Liver (tissue), 9 donors: ENCODE data around the gene ACAD9. TPM values are rescaled to one million over a fixed set of nuclear protein-coding genes. Genes with fewer than 3 reads are reported as not detected.

Source experiments
- DNase-seq: peaks from one replicate; pipeline ENCODE4 v3.0.0-alpha.2; 2017; ENCODE audit warnings: low spot score
- H3K27ac ChIP-seq, 2 donors: one replicate each; pipeline ENCODE4 v1.7.0; 2013; ENCODE audit warnings: inconsistent platforms in 2 of 2, low read length in 2 of 2, control low read depth in 1 of 2, low read depth in 1 of 2, mild to moderate bottlenecking in 1 of 2
- H3K27me3 ChIP-seq, 4 donors: one replicate each; pipeline versions ENCODE4 v1.6.1 to v1.7.0; 2013; ENCODE audit warnings: low read length in 3 of 4, inconsistent platforms in 1 of 4, mild to moderate bottlenecking in 1 of 4, moderate library complexity in 1 of 4; ENCODE audit not compliant: control insufficient read depth in 4 of 4, insufficient read depth in 4 of 4
- H3K36me3 ChIP-seq, 4 donors: one replicate each; pipeline versions ENCODE4 v1.6.1 to v1.7.0; 2013; ENCODE audit warnings: low read length in 3 of 4, mild to moderate bottlenecking in 3 of 4, low read depth in 1 of 4, moderate library complexity in 1 of 4; ENCODE audit not compliant: control insufficient read depth in 4 of 4, insufficient read depth in 3 of 4
- H3K4me1 ChIP-seq, 4 donors: one replicate each; pipeline versions ENCODE4 v1.6.1 to v1.7.0; 2013; ENCODE audit warnings: low read length in 3 of 4, mild to moderate bottlenecking in 3 of 4, moderate library complexity in 1 of 4; ENCODE audit not compliant: control insufficient read depth in 4 of 4, insufficient read depth in 4 of 4
- H3K4me3 ChIP-seq, 3 donors: one replicate each; pipeline versions ENCODE4 v1.6.1 to v1.7.0; 2013; ENCODE audit warnings: low read length in 3 of 3, control low read depth in 1 of 3, low read depth in 1 of 3, mild to moderate bottlenecking in 1 of 3
- H3K9ac ChIP-seq, 2 donors: one replicate each; pipeline ENCODE4 v1.7.0; 2013; ENCODE audit warnings: low read length in 2 of 2, mild to moderate bottlenecking in 2 of 2, moderate library complexity in 2 of 2, control low read depth in 1 of 2, low read depth in 1 of 2
- H3K9me3 ChIP-seq, 4 donors: one replicate each; pipeline versions ENCODE4 v1.6.1 to v1.7.0; 2013; ENCODE audit warnings: low read length in 3 of 4; ENCODE audit not compliant: control insufficient read depth in 4 of 4
- ATF3 ChIP-seq: IDR thresholded peaks from 2 replicates; pipeline ENCODE4 v1.6.1; 2016; ENCODE audit warnings: antibody characterized with exemption
- CTCF ChIP-seq: fragments of 150-350 bp; IDR thresholded peaks from 2 replicates; pipeline ENCODE4 v1.5.1; 2017; ENCODE audit warnings: improper control_type of control experiment, low read depth, low read length; ENCODE audit not compliant: missing input control
- EGR1 ChIP-seq, 2 donors: IDR thresholded peaks; 2 replicates each; pipeline ENCODE4 v1.6.1; 2016 to 2018; ENCODE audit warnings: antibody characterized with exemption in 2 of 2, low read depth in 2 of 2
- FOXA1 ChIP-seq: IDR thresholded peaks from 2 replicates; pipeline ENCODE4 v1.6.1; 2016; ENCODE audit warnings: antibody characterized with exemption
- FOXA2 ChIP-seq: IDR thresholded peaks from 2 replicates; pipeline ENCODE4 v1.6.1; 2016; ENCODE audit warnings: antibody characterized with exemption
- GABPA ChIP-seq, 2 donors: IDR thresholded peaks in 1 of 2; conservative IDR thresholded peaks in 1 of 2; 2 replicates each; pipeline ENCODE4 v1.6.1; 2016; ENCODE audit warnings: antibody characterized with exemption in 2 of 2, mild to moderate bottlenecking in 1 of 2, moderate library complexity in 1 of 2
- HNF4A ChIP-seq, 2 donors: conservative IDR thresholded peaks; 2 replicates each; pipeline ENCODE4 v1.6.1; 2016; ENCODE audit warnings: antibody characterized with exemption in 2 of 2, mild to moderate bottlenecking in 2 of 2
- HNF4G ChIP-seq: IDR thresholded peaks from 2 replicates; pipeline ENCODE4 v1.6.1; 2016; ENCODE audit warnings: antibody characterized with exemption
- JUND ChIP-seq, 2 donors: IDR thresholded peaks; 2 replicates each; pipeline ENCODE4 v1.6.1; 2016; ENCODE audit warnings: antibody characterized with exemption in 2 of 2
- MAX ChIP-seq: IDR thresholded peaks from 2 replicates; pipeline ENCODE4 v1.6.1; 2016; ENCODE audit warnings: antibody characterized with exemption
- NR2F2 ChIP-seq: IDR thresholded peaks from 2 replicates; pipeline ENCODE4 v1.6.1; 2016; ENCODE audit warnings: antibody characterized with exemption
- RAD21 ChIP-seq, 2 donors: IDR thresholded peaks; 2 replicates each; pipeline ENCODE4 v1.6.1; 2016; ENCODE audit warnings: antibody characterized with exemption in 2 of 2, mild to moderate bottlenecking in 2 of 2
- REST ChIP-seq: IDR thresholded peaks from 2 replicates; pipeline ENCODE4 v1.6.1; 2016; ENCODE audit warnings: antibody characterized with exemption, mild to moderate bottlenecking
- RXRA ChIP-seq, 2 donors: IDR thresholded peaks; 2 replicates each; pipeline ENCODE4 v1.6.1; 2017 to 2018; ENCODE audit warnings: antibody characterized with exemption in 2 of 2, mild to moderate bottlenecking in 1 of 2
- SP1 ChIP-seq: IDR thresholded peaks from 2 replicates; pipeline ENCODE4 v1.6.1; 2018; ENCODE audit warnings: antibody characterized with exemption, mild to moderate bottlenecking
- TAF1 ChIP-seq: conservative IDR thresholded peaks from 2 replicates; pipeline ENCODE4 v1.6.1; 2016; ENCODE audit warnings: antibody characterized with exemption, mild to moderate bottlenecking
- YY1 ChIP-seq: IDR thresholded peaks from 2 replicates; pipeline ENCODE4 v1.6.1; 2016; ENCODE audit warnings: antibody characterized with exemption, mild to moderate bottlenecking
- WGBS: extraction: QIAGEN DNeasy Blood & Tissue Kit; methylation state at CpG from one replicate; pipeline ENCODE4 v1.1.7; 2013; 5-methylcytosine and 5-hydroxymethylcytosine counted together
- polyA plus RNA-seq, 2 donors: library from polyadenylated mRNA; stranded (reverse) in 1 of 2; unstranded in 1 of 2; fragments of 200-250 nt in 1 of 2; fragments of >200 nt in 1 of 2; fragmentation: Nextera tagmentation in 1 of 2; extraction: Ambion mirVana in 1 of 2; gene quantifications; one replicate each; pipeline versions ENCODE4 v1.2.1 to v1.2.3, GENCODE V29; 2013 to 2015
- total RNA-seq, 2 donors: library from RNA; depleted of rRNA; stranded (reverse); fragments of >200 nt; gene quantifications; one replicate each; pipeline ENCODE4 v1.2.3, GENCODE V29; 2014
- donor health status: healthy.
- donor health status: healthy.
- donor health status: healthy.
- donor health status: healthy.
- donor health status: healthy.

ACAD9 gene
- total and polyA plus RNA-seq, 4 donors: 18.3 to 35.8 (median 27.2) TPM

GRCh38 chr3:128884992-128885391 is 5.6 kb downstream of the ACAD9 start:
- H3K9ac ChIP-seq: no peak overlapping the region
- WGBS: 36% methylated on average over 1 of the region's 1 CpG
- no peak for DNase-seq
- no peak overlapping the region for H3K27ac ChIP-seq
- TF ChIP-seq HNF4A (conservative IDR thresholded peaks at IDR 0.05) (peak; percentile 40 to 47), RXRA (IDR thresholded peaks at IDR 0.05) (peak; percentile 32 to 33), MAX (no peak)
- no peak overlapping the region for H3K4me3 ChIP-seq
- peaks cover 5 to 19% (median 9%) of the 10 kb centered on the region in 4 donors for H3K36me3 ChIP-seq
- H3K9me3 ChIP-seq: no peaks in the 10 kb centered on the region
- H3K4me1 ChIP-seq: peaks cover 3 to 30% (median 22%) of the 10 kb centered on the region in 4 donors
- H3K27me3 ChIP-seq: no peaks in the 10 kb centered on the region

- no peak overlapping the region for H3K9ac ChIP-seq
- DNase-seq: no peak
- H3K36me3 ChIP-seq: peaks cover 6 to 19% (median 13%) of the 10 kb centered on the region in 4 donors
- H3K9me3 ChIP-seq: no peaks in the 10 kb centered on the region
- WGBS: 96% methylated on average over 7 of the region's 7 CpGs
- TF ChIP-seq MAX: no peak
- no peak for TF ChIP-seq RXRA (IDR thresholded peaks at IDR 0.05)
- no peak for TF ChIP-seq GABPA (IDR thresholded peaks at IDR 0.05 in 1 of 2, conservative IDR thresholded peaks at IDR 0.05 in 1 of 2)
- no peak for TF ChIP-seq REST
- no peak for TF ChIP-seq EGR1 (IDR thresholded peaks at IDR 0.05; ENCODE audit: low read depth in 2 of 2)
- TF ChIP-seq JUND (IDR thresholded peaks at IDR 0.05): no peak
- no peak for TF ChIP-seq RAD21 (IDR thresholded peaks at IDR 0.05)
- TF ChIP-seq SP1: no peak
- no peak for TF ChIP-seq ATF3
- no peak for TF ChIP-seq YY1
- no peak for TF ChIP-seq TAF1
- TF ChIP-seq NR2F2: no peak
- no peak for TF ChIP-seq HNF4G
- TF ChIP-seq FOXA2: no peak
- no peak for TF ChIP-seq CTCF
- no peak for TF ChIP-seq HNF4A (conservative IDR thresholded peaks at IDR 0.05)
- TF ChIP-seq FOXA1: no peak
- no peak overlapping the region for H3K4me3 ChIP-seq
- no peaks in the 10 kb centered on the region for H3K27me3 ChIP-seq
- peaks cover 0 to 9% (median 6%) of the 10 kb centered on the region in 4 donors for H3K4me1 ChIP-seq
- no peak overlapping the region for H3K27ac ChIP-seq
Observed at GRCh38 chr3:128889139-128889894, 9.9 kb downstream of the ACAD9 start.
